ENCODE measurements around the gene ZDHHC19. TPM values are rescaled to one million over a fixed set of nuclear protein-coding genes. Genes with fewer than 3 reads are reported as not detected.
"Not testable (repeated sequence)": the region's sequence is repeated elsewhere in the genome, so short reads cannot be mapped to it uniquely, and the experiment has no call there.

ZDHHC19 gene
- total RNA-seq, 1 donor from 2014 or later = not detected

DNA sequence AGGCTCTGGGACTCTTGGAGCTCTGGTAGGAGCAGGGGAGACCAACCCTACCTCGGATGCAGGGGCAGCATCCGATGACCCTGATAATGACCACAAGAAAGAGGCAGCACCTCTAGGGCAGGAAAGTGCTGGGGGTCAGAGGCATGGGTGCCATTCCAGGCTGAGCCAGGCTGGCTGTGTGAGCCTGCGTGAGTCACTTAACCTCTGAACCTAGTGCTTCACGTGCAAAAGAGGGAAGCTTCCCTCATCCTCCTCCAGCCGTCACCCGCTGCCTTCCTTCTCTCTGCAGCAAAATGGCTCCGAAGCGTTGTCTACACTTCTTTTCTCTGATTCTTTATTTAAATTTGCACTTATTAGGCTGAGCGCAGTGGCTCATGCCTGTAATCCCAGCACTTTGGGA is 35.5 kb downstream of the ZDHHC19 start:
- Mint-ChIP-seq H3K27ac (ENCODE audit: unreplicated experiment) (no peak overlapping the region), H3K4me1 (ENCODE audit: low read depth, unreplicated experiment) (peaks cover 3% of the 10 kb centered on the region), H3K27me3 (ENCODE audit: low read depth, unreplicated experiment) (peaks cover 9% of the 10 kb centered on the region), H3K36me3 (ENCODE audit: low read depth, unreplicated experiment) (no peaks in the 10 kb centered on the region), H3K9me3 (ENCODE audit: unreplicated experiment) (no peaks in the 10 kb centered on the region), H3K4me3 (ENCODE audit: unreplicated experiment) (no peak overlapping the region)
- DNase-seq (ENCODE audit: low read depth) = no peak
- H3K9ac ChIP-seq (ENCODE audit: low read length) = no peak overlapping the region
- H3K4me3 ChIP-seq (ENCODE audit: insufficient read depth, low read depth, low read length) = no peak overlapping the region
- no peaks in the 10 kb centered on the region for H3K27me3 ChIP-seq (ENCODE audit: insufficient read depth, low read length)
- no peak for FAIRE-seq
- H3K79me2 ChIP-seq (ENCODE audit: insufficient read depth, low read length) = no peaks in the 10 kb centered on the region
- H3K4me1 ChIP-seq (ENCODE audit: insufficient read depth, low read length) = peaks cover 10% of the 10 kb centered on the region
- H3K36me3 ChIP-seq (ENCODE audit: insufficient read depth, low read length) = no peaks in the 10 kb centered on the region
- no peaks in the 10 kb centered on the region for H4K20me1 ChIP-seq (ENCODE audit: insufficient read depth, low read length)
- no peak overlapping the region for H3K4me2 ChIP-seq (ENCODE audit: low read length)
- no peak overlapping the region for H3K27ac ChIP-seq (ENCODE audit: low read depth, low read length)
- no peak for TF ChIP-seq EZH2 (IDR thresholded peaks at IDR 0.05; ENCODE audit: insufficient read depth, low read length)
- TF ChIP-seq, protein P1, sequence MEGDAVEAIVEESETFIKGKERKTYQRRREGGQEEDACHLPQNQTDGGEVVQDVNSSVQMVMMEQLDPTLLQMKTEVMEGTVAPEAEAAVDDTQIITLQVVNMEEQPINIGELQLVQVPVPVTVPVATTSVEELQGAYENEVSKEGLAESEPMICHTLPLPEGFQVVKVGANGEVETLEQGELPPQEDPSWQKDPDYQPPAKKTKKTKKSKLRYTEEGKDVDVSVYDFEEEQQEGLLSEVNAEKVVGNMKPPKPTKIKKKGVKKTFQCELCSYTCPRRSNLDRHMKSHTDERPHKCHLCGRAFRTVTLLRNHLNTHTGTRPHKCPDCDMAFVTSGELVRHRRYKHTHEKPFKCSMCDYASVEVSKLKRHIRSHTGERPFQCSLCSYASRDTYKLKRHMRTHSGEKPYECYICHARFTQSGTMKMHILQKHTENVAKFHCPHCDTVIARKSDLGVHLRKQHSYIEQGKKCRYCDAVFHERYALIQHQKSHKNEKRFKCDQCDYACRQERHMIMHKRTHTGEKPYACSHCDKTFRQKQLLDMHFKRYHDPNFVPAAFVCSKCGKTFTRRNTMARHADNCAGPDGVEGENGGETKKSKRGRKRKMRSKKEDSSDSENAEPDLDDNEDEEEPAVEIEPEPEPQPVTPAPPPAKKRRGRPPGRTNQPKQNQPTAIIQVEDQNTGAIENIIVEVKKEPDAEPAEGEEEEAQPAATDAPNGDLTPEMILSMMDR (IDR thresholded peaks at IDR 0.05; ENCODE audit: insufficient read depth, low read depth, low read length) = no peak
- no peak overlapping the region for H2AFZ ChIP-seq (ENCODE audit: low read depth, low read length)
- H3K9me3 ChIP-seq (ENCODE audit: insufficient read depth, low read depth, low read length) = no peaks in the 10 kb centered on the region

DNA sequence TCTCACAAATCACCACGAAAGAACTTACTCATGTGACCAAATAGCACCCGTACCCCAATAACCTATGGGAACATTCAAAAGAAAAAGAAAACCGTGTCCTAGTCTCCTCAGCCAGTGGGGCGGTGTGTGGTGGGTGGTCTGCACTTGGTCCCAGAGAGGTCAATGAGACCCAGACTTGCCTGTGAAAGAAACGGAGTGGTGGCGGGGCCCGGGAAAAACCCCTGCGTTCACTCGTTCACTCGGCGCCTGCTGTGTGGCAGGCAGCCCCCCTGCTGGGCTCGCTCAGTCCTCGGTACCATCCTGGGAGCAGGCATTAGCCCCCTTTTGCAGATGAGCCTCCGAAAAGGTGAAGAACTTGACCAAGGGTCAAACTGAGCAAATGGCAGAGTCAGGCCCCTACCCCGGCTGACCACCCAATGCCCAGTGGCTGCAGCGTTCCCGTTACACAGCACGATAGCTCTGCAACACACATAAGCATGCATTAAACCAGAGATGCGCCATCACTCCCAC is 36.0 kb downstream of the ZDHHC19 start:
- H3K4me2 ChIP-seq (ENCODE audit: low read length) = no peak overlapping the region
- no peak overlapping the region for H3K4me3 Mint-ChIP-seq (ENCODE audit: unreplicated experiment)
- DNase-seq (ENCODE audit: low read depth) (no peak), FAIRE-seq (no peak)
- H3K27me3 Mint-ChIP-seq (ENCODE audit: low read depth, unreplicated experiment) = peaks cover 9% of the 10 kb centered on the region
- no peak overlapping the region for H3K27ac ChIP-seq (ENCODE audit: low read depth, low read length)
- no peak overlapping the region for H3K9ac ChIP-seq (ENCODE audit: low read length)
- peaks cover 3% of the 10 kb centered on the region for H3K4me1 Mint-ChIP-seq (ENCODE audit: low read depth, unreplicated experiment)
- H3K4me1 ChIP-seq (ENCODE audit: insufficient read depth, low read length) = peaks cover 10% of the 10 kb centered on the region
- no peaks in the 10 kb centered on the region for H3K79me2 ChIP-seq (ENCODE audit: insufficient read depth, low read length)
- no peak overlapping the region for H2AFZ ChIP-seq (ENCODE audit: low read depth, low read length)
- H4K20me1 ChIP-seq (ENCODE audit: insufficient read depth, low read length) = no peaks in the 10 kb centered on the region
- H3K27me3 ChIP-seq (ENCODE audit: insufficient read depth, low read length) = no peaks in the 10 kb centered on the region
- no peak overlapping the region for H3K4me3 ChIP-seq (ENCODE audit: insufficient read depth, low read depth, low read length)
- no peaks in the 10 kb centered on the region for H3K9me3 ChIP-seq (ENCODE audit: insufficient read depth, low read depth, low read length)
- H3K36me3 Mint-ChIP-seq (ENCODE audit: low read depth, unreplicated experiment) = no peaks in the 10 kb centered on the region
- H3K36me3 ChIP-seq (ENCODE audit: insufficient read depth, low read length) = no peaks in the 10 kb centered on the region
- no peak for TF ChIP-seq EZH2 (IDR thresholded peaks at IDR 0.05; ENCODE audit: insufficient read depth, low read length)
- TF ChIP-seq, protein P1 (IDR thresholded peaks at IDR 0.05; ENCODE audit: insufficient read depth, low read depth, low read length) = no peak
- H3K27ac Mint-ChIP-seq (ENCODE audit: unreplicated experiment) = no peak overlapping the region
- H3K9me3 Mint-ChIP-seq (ENCODE audit: unreplicated experiment) = no peaks in the 10 kb centered on the region

DNA sequence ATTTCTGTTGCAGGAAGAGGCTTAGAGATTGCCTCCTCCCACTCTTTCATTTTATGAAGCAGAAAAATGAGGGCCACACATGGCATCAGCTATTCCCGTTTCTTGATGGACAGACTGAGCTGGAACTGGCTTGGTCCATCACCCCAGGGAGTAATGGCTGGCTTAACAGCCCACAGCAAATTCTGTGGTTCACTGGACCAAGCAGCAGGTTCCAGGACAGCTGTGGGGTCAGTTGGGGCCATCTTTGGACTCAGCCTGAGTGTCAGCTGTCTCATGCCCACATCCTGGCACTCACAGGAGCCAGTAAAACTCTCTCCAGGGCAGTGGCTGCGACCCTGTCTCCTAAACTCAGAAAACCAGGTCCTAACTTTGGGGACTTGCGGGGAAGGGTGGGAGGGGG is 36.5 kb downstream of the ZDHHC19 start:
- Mint-ChIP-seq H3K9me3 (ENCODE audit: unreplicated experiment) (no peaks in the 10 kb centered on the region), H3K4me1 (ENCODE audit: low read depth, unreplicated experiment) (peaks cover 1% of the 10 kb centered on the region), H3K27ac (ENCODE audit: unreplicated experiment) (no peak overlapping the region), H3K4me3 (ENCODE audit: unreplicated experiment) (no peak overlapping the region), H3K36me3 (ENCODE audit: low read depth, unreplicated experiment) (no peaks in the 10 kb centered on the region), H3K27me3 (ENCODE audit: low read depth, unreplicated experiment) (peaks cover 9% of the 10 kb centered on the region)
- Histone ChIP-seq H3K4me2 (ENCODE audit: low read length) (no peak overlapping the region), H3K4me3 (ENCODE audit: insufficient read depth, low read depth, low read length) (no peak overlapping the region), H3K27ac (ENCODE audit: low read depth, low read length) (no peak overlapping the region), H3K9me3 (ENCODE audit: insufficient read depth, low read depth, low read length) (no peaks in the 10 kb centered on the region), H3K79me2 (ENCODE audit: insufficient read depth, low read length) (no peaks in the 10 kb centered on the region), H3K27me3 (ENCODE audit: insufficient read depth, low read length) (no peaks in the 10 kb centered on the region), H2AFZ (ENCODE audit: low read depth, low read length) (no peak overlapping the region), H3K9ac (ENCODE audit: low read length) (no peak overlapping the region), H3K4me1 (ENCODE audit: insufficient read depth, low read length) (peaks cover 6% of the 10 kb centered on the region), H3K36me3 (ENCODE audit: insufficient read depth, low read length) (no peaks in the 10 kb centered on the region), H4K20me1 (ENCODE audit: insufficient read depth, low read length) (no peaks in the 10 kb centered on the region)
- DNase-seq (ENCODE audit: low read depth) = no peak
- no peak for TF ChIP-seq EZH2 (IDR thresholded peaks at IDR 0.05; ENCODE audit: insufficient read depth, low read length)
- TF ChIP-seq, protein P1 (IDR thresholded peaks at IDR 0.05; ENCODE audit: insufficient read depth, low read depth, low read length) = no peak
- no peak for FAIRE-seq

DNA sequence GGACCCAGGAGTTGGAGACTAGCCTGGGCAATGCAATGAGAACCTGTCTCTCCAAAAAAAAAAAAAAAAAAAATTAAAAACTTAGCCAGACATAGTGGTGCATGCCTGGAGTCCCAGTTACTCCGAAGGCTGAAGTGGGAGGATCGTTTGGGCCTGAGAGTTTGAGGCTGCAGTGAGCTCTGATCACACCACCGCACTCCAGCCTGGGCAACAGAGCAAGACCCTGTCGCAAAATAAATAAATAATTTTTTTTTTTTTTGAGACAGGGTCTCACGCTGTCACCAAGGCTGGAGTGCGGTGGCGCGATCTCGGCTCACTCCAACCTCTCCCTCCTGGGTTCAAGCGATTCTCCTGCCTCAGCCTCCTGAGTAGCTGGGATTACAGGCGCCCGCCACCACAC is 40.9 kb downstream of the ZDHHC19 start:
- not testable (repeated sequence) for H3K4me3 Mint-ChIP-seq (ENCODE audit: unreplicated experiment); H3K9ac ChIP-seq (ENCODE audit: low read length); H3K79me2 ChIP-seq (ENCODE audit: insufficient read depth, low read length); H3K4me1 ChIP-seq (ENCODE audit: insufficient read depth, low read length); H3K36me3 Mint-ChIP-seq (ENCODE audit: low read depth, unreplicated experiment); DNase-seq (ENCODE audit: low read depth); H3K27ac Mint-ChIP-seq (ENCODE audit: unreplicated experiment); H3K4me2 ChIP-seq (ENCODE audit: low read length); FAIRE-seq; H3K27ac ChIP-seq (ENCODE audit: low read depth, low read length); H4K20me1 ChIP-seq (ENCODE audit: insufficient read depth, low read length); H3K27me3 Mint-ChIP-seq (ENCODE audit: low read depth, unreplicated experiment); H3K27me3 ChIP-seq (ENCODE audit: insufficient read depth, low read length); H3K9me3 Mint-ChIP-seq (ENCODE audit: unreplicated experiment); H3K4me3 ChIP-seq (ENCODE audit: insufficient read depth, low read depth, low read length); H3K4me1 Mint-ChIP-seq (ENCODE audit: low read depth, unreplicated experiment); H3K9me3 ChIP-seq (ENCODE audit: insufficient read depth, low read depth, low read length); H2AFZ ChIP-seq (ENCODE audit: low read depth, low read length); H3K36me3 ChIP-seq (ENCODE audit: insufficient read depth, low read length)

Data from astrocyte (in vitro differentiated cells and primary cell).